Stimulated activated CD4-positive, alpha-beta T cell treated with anti-CD3 and anti-CD28 coated beads, Interleukin-2, amount 100 ng/mL, for 4 hours (primary cell): Measurements from ENCODE around the gene AGBL1.

ENCODE experiments used
- DNase-seq: peaks from one replicate; pipeline ENCODE4 v3.0.0-alpha.2; 2020; ENCODE audit warnings: low read depth

The AGBL1 gene

DNA sequence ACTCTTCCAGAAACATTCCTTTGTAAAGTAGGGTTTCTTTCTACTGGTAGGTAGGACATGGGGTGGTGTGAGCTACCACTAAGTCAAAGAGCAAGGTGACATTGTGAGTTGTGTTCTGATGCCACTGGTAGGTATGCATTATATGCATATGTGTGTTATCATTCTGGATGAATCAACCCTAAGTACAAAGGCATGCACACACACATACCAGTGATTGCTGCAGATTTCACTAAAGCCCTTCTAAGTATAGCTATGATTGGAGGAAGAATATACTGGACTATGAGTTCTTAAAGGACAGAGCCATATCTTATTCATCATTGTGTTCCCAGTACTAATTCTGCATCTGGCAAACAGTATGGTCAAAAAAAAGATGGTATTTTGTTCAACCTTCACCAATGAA lies 646.0 kb downstream of the AGBL1 start:
- no peak for DNase-seq

DNA sequence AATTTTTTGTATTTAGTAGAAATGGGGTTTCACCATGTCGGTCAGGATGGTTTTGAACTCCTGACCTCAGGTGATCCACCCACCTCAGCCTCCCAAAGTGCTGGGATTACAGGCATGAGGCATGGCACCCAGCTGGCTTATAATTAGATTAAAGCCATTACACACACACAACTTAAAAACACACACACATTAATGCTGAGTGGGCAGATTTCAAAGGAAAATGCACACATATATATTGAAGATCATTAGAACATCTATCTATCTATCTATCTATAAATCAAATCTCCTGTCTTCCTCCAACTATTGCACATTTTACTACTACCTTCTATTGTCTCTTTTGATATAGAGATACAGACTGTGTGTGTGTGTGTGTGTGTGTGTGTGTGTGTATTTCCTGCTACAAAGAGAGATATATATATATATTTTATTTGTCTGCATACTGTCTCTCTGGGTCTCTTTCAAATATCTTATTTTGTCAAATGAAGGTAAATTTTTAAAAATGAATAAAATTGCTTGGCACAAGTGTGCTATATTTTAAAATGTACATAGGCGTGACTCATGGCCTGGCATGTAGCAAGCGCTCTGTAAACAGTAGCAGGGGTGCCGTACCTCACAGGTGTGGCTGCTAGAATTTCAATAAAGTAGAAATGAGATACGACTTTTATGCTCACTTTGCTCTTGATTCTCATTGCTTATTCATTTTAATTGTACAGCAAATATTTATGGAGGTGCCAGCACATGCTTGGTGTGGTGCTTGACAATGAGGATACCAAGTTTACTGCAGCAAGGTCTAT lies 655.8 kb downstream of the AGBL1 start:
- DNase-seq = no peak

DNA sequence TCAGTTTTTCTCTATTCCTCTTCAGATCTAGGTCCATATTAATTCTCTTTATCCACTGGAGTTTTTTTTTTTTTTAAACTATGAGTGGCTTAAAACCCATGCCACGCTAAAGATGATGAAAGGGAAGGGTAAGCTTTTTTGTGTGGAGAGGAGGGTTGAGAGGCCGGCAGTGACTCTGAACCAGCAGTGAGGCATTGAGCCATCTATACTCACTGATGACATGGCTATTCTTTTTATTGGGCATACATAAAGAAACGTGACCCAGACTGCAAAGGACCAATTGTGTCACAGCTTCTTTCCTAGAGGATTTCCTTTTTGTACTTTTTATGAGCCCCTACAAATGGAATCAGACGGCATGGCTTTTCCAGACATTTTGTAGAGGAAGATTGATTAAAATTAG lies 662.2 kb downstream of the AGBL1 start:
- DNase-seq = no peak

DNA sequence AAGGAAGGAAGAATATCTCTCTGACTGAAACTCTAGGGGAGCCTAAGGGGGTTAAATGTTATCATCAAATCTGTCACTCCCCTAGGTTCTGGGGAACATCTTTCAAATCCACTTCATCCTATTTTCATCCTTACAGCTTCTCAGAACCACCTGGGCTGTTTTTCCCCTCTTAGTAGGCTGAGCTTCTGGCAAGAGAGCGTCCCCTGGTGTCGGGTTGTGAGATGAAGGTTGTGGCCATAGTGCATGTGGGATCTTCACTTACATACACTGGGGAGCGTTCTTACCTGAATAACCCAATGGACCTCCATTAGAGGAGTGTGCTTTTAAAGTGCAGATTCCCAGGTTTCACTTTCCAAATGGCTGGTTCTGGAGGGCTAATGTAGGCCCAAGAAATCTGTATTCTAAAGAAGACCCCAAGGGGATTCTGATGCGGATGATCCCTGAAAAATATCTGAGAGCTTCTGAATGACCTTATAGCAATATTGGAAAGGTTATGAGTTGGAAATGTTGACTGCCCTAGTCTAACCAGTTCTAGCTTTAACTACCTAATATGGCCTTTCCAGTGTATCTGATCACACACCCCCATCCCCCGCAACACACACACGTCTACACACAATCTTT lies 663.7 kb downstream of the AGBL1 start:
- peak; percentile 22 for DNase-seq

DNA sequence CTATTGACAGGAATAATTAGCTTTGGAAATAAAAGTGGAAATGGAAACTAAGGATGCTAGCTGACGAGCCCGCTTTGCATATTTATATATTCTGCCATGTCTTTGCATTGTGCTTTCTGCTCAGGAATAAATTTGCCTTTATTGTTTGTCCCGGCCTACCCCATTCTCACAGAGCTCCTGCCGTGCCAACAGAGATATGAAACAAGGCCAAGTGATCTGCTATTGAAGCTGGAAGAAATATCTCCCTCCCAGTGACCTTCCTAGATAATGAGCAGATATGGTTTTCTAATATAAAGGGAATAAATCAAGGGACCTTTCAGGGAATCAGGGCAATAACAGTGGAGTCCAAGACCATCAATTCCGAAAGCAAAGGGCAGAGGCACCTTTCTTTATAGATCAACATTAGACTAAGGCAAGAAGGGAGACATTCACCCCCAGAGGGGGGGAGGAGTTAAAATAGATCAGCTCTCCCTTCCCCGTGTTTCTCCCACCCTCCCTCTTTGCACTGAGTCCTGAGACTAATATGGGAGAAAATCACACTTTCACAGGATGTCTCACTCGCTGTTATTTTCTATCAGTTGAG lies 664.6 kb downstream of the AGBL1 start:
- no peak for DNase-seq

DNA sequence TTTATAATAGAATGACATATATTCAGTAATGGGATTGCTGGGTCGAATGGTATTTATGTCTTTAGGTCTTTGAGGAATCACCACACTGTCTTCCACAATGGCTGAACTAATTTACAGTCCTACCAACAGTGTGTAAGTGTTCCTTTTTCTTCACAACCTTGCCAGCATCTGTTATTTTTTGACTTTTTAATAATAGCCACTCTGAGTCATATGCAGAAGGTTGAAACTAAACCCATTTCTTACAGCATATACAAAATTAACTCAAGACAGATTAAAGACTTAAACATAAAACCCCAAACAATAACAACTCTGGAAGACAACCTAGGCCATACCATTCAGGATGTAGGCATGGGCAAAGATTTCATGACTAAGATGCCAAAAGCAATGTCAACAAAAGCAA lies 671.4 kb downstream of the AGBL1 start:
- DNase-seq = no peak

DNA sequence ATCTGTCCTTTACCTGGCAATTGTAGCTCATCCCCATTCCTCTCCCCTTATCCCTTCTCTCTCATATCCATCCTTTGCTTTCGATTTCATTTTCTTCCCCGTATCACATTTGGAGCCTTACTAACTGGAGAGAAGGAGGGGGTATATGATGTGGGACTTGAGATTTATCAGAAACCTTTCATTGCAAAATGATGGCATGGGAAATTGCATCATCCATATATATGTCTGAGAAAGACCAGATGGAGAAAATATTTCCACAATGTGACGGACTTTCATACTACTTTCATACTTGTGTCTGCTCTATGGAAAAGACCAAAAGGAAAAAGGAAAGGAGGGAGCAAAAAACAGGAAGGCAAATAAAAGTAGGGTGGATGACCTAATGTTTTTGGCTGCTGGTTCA lies 675.2 kb downstream of the AGBL1 start:
- no peak for DNase-seq

DNA sequence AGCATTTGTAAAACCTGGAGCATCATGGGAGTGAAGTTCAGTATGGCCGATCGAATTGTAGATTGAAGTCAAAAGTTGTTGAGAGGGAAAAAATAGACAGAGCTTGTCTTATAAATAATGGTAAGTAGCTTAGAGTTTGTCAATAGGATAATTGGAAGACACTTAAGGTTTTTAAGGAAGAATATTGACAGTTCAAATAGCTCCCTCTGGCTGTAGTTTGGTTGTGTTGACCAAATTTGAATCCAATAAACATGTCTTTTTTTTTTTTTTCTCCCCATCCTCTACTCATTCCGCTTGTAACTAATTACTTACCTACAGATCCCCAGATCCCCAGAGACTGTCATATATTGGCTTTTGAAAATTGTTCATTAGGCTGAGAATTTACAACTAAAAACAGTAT lies 677.0 kb downstream of the AGBL1 start:
- no peak for DNase-seq

DNA sequence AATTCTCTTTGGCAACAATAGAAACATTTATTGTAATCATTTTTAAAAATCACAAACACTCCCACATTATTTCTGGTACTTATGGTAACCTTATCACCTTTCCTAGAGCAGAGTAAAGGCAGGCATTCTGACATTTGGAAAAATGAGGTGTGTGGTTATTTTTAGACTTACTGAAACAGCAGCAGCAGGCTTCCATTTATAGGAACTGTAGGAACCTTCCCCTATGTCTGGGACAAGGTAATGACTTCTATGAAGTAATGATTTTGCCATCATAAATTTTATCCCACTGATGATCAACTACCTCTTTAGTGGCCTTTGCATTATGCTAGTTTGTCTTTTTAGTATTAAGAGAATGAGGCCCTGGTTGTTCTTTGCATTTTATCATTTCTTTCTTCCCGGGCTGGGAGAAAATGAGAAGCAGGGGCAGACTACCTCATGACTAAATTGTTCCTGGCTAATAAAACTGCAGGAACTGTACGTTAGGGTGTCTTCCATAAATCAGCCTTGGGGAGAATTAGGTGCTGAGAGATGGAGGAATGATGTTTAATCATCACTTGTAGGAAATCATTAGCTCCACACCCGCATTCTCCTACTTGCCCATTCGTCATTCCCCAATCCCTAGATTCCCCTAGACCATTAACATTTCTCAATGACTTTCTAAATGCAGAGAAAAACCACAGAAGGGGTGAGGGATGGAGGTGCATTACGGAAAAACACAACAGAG lies 680.3 kb downstream of the AGBL1 start:
- DNase-seq = no peak

DNA sequence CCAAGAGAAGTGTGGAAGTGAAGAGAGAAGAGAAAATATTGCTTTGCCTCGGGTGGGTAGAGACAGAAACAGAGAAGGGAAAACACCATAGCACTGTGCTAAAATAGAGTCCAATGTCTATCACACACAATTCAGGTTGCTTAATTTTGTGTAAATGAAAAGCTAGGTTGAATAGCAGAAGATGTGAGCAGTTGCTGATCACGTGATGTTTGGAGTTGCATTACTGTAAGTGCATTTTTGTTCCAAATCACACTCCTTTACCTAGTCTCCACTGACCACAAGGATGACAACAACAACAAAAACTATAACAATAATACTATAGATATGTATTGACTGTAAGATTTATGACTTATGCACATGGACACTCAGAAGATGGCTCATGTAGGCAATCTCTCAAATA lies 683.2 kb downstream of the AGBL1 start:
- DNase-seq = no peak

DNA sequence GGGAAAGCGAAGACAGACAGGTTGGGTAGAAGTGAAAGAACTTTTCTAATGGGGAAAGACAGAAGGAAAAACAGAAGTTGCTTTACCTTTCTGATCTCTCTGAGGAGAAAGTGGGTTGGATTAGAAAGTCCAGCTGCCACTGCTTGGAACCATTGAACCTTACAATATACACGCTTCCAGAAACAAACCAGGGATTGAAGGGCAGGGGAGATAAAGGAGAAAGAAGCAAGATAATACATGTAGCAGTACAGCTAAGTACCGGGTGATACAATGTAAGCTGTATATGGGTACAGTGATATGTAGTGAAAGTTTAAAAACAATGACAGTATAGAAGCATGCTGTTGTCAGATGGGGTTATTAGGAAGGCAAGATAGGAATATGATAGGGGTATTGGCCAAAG lies 684.4 kb downstream of the AGBL1 start:
- DNase-seq = no peak

DNA sequence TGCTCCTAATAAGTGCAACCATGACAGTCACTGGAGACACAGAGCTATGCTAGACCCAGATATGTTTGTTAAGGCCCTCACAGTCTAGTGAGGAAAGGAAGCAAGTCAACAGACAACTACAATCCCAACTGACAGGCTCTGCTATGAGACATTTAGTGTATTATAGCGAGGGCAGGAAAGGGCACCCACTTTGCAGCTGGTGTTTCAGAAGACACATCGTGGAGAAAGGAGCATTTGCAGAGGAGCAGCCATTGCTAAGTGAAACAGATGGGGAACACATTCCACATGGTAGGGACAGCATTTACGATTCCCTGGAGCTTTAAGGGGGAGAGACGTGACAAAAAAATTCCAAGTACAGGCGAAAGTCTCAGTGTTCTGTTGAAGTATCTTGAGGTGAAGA lies 685.6 kb downstream of the AGBL1 start:
- DNase-seq = no peak

DNA sequence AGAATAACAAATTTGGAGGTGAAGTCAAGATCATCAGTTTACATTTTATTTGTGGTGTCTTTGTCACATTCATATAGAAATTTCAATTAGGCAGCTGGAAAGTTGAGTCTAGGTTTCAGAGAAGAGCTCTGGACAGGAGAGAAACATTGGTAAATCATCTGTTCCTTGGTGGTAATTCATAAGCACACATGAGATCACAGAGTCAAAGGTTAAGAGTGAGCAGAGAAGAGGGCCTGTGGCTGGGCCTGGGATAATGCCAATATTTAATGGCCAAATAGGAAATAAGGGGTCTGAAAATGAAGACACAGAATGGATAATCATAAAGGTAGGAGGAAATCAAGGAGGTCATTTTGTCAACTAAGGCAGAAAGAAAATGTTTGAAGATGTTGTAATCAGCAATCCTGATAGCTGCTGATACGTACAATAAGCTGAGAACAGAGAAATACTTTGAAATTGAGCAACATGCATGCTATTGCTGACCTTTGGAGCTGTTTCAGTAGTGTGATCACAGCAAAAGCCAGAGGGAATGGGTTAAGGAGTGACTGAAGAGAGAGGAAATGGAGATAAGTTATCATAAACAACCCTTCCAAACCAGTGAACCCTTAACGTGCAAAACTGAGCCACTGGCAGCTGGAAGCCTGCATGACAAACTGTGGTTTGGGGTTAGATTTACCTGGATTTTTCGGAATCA lies 692.8 kb downstream of the AGBL1 start:
- DNase-seq = no peak

DNA sequence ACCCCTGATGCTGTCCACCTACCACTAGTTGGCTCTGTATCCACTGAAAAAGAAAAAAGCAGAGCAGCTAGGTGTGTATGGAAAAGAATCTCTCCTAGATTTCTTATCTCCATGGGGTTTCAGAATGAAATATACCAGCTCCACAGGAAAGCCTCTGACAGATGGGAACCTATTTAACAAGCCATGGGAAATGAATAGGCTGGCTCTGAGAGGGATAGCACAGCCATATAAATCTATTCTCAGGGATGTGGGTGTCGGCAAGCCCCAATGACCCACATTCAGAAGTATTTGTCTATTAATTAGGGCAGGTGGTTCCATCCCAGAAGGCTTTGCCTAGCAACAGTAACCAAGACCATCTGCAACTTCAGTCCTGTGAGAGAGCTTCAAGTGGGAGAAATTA lies 694.1 kb downstream of the AGBL1 start:
- no peak for DNase-seq

DNA sequence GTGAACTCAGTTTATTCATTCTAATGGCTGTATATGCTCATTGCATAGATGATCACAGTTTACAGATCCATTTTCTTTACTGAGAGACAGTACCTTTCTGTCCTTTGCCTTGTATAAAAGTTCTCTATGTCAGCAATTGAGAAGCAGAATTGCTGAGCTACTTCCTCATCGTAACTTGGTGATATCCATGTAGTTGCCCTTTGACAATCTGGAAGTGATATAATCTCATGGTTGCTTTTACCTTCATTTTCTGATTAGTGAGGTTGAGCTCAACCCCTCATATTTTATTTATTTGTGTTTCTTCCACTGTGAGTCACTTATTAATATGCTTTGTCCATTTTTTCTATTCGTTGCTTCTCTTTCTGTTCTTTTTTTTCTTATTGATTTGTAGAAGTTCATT lies 696.5 kb downstream of the AGBL1 start:
- no peak for DNase-seq

DNA sequence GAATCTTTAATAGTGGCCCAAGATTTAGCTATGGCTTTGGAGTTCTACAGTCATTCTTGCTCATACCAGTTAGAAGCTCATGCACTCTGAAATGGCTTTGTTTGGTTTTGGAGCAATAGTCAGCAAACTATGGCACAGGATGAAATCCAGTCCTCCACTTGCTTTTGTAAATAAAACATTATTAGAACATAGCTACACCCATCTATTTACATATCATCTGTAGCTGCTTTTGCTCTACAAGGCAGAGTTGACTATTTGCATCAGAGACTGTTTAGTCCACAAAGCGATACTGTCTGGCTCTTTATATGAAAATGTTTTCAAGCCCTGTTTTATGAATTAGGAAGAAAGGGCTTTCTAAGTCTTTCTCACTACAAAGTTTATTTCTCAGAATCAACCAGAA lies 716.9 kb downstream of the AGBL1 start:
- no peak for DNase-seq

DNA sequence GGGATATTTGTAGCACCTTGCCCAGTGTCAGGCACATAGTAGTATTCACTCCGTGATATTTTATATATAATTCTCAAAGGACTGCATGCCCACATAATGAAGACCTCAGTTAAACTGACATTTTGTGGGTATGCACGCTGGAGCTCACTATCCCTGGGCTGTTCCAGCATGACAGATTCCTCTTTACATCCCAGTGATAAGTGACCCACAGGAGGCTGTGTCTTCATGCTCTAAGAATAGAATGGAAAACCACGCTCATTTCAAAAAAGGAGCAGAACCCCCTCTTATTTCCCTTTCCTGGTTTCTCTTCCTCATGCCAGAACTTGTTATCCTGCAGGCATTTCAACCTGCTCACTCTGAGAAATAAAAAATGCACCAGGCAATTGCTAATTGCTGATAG lies 717.5 kb downstream of the AGBL1 start:
- no peak for DNase-seq

DNA sequence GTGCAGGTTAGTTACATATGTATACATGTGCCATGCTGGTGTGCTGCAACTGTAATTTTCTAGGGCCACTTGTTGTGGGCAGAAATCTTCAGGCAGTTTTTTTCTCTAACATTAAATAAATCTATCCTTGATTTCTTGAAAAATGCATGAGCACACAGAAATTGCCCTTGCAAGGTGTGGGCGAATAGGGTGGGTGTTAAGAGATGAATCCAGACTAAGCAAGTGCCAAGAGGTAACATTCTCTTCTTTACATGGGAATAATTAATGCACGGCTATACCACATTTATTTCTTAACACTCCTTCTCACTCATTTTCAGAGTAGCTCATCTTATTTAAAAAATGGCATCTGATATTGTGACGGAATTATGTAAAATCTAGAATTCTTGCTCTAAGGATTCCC lies 719.6 kb downstream of the AGBL1 start:
- DNase-seq = no peak

DNA sequence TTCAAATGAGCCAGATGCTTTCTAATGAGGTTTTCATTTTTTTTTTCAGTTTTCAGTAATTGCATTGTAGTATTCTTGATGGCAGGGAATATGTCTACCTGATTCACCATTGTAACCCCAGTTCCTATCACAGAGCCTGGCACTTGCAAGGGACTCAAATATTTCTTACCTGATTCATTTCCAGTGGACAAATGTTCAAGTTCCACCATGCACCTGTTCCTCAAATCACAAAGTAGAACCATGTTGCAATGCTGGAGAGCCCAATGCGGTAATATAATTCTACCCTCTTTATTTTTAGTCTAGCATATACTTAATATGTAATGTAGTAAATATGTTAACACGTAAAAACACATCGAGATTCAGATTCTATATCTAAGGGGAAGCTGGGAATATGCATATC lies 722.6 kb downstream of the AGBL1 start:
- no peak for DNase-seq

DNA sequence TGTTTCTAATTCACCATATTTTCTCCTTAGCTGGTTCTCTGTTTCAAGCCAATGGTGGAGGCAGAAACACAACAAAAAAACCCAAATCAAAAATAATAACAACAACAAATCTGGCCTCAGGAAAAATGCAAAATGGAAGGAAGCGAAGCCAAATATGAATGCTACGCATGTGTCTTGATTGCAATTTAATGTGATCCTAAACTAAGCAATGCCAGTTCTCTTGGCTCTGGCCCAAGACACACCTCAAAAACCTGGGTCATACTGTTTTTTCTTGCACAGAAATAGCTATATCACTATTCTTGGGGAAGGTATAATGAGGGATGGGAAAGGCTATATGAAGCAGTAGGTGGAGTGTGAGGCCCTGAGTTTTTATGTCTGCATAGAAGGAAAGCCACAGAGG lies 724.7 kb downstream of the AGBL1 start:
- DNase-seq = no peak

DNA sequence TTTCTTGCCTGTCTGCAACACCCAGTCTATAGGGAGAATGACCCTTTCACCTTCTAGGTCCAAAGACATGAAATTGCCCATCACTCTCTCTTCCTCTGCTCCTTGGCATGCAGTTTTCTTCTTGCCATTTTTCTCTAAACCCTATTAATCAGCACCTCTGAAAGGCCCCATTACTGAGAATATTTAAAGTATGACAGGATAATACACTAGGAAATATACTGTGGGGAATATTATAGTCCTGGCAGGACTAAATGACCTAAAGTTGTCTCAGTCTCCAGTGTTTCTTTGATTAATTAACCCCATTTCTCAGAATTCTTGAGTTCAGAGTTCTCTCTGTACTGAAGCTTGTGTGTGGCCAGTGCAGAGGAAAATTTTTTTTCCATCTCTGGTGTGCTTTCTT lies 730.7 kb downstream of the AGBL1 start:
- no peak for DNase-seq

DNA sequence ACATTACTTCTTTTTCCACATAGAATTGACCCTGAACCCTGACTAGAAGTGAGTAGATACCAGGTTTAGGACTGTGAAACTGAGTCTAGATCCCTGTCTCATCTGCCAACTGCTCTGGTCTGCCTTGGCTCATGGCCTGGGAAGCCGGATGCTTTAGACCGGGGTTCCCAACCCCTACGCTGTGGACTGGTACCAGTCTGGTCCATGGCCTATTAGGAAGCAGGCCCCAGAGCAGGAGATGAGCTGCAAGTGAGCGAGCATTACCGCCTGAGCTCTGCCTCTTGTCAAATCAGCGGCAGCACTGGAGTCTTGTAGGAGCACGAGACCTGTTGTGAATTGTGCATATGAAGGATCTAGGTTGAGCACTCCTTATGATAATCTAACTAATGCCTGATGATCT lies 734.2 kb downstream of the AGBL1 start:
- DNase-seq = no peak
